Activated T-helper 17 cell treated with anti-CD3 and anti-CD28 coated beads, Interleukin-2, amount 50 U/mL, for 72 hours (primary cell): ENCODE results near the gene ITPR2. TPM values are rescaled to one million over a fixed set of nuclear protein-coding genes. Genes with fewer than 3 reads are reported as not detected.
"Not testable (repeated sequence)": the region's sequence is repeated elsewhere in the genome, so short reads cannot be mapped to it uniquely, and the experiment has no call there.

ENCODE experiments used
- ATAC-seq: fragments of 150-1000 bp; cut with Tn5 transposase; replicated peaks from 2 replicates; pipeline ENCODE4 v1.10.0; 2021; ENCODE audit warnings: mild to moderate bottlenecking, moderate library complexity
- H3K27ac Mint-ChIP-seq: one replicate; pipeline ENCODE4 v1.8.0; 2022; ENCODE audit warnings: mixed read lengths
- H3K27me3 Mint-ChIP-seq: one replicate; pipeline ENCODE4 v1.8.0; 2022; ENCODE audit warnings: mixed read lengths
- H3K36me3 Mint-ChIP-seq: one replicate; pipeline ENCODE4 v1.8.0; 2022; ENCODE audit warnings: low read depth, mild to moderate bottlenecking, mixed read lengths
- H3K4me1 Mint-ChIP-seq: one replicate; pipeline ENCODE4 v1.8.0; 2022; ENCODE audit warnings: mixed read lengths
- H3K4me3 Mint-ChIP-seq: one replicate; pipeline ENCODE4 v1.8.0; 2022; ENCODE audit warnings: mild to moderate bottlenecking, mixed read lengths
- H3K9me3 Mint-ChIP-seq: one replicate; pipeline ENCODE4 v1.8.0; 2022; ENCODE audit warnings: mixed read lengths
- total RNA-seq, 2 donors: library from RNA; stranded (reverse); gene quantifications; one replicate each; pipeline ENCODE4 v1.2.3, GENCODE V29; 2022

ITPR2 gene
- total RNA-seq, 2 donors from 2014 or later, result 37.1 to 48.2 TPM

DNA sequence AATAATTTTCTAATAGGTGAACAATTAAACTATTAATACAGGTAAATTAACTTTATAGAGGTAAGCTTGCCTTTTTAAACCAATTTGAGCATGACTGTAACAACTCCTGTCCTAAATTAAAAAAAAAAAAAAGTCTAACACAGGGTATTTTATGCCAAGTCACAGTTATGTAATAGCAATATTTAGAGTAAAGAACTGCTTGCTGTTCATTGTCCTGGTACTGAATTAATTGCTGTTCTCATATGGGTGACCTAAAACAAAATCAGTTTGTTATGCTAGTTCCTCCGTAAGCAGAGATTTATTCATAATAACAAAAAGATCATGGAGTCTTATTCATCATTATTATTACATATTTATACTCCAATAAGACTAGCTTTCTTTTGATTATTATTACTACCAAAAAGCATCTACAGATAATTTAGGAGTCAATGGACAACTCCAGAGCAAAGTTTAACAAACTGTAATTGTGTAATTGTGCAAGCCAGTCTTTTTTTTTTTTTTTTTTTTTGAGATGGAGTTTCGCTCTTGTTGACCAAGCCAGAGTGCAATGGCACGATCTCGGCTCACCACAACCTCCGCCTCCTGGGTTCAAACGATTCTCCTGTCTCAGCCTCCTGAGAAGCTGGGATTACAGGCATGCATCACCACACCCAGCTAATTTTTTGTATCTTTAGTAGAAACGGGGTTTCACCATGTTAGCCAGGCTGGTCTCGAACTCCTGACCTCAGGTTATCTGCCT is 98.3 kb downstream of the ITPR2 start:
- peaks cover 5% of the 10 kb centered on the region for H3K36me3 Mint-ChIP-seq
- no peak overlapping the region for H3K27ac Mint-ChIP-seq
- H3K27me3 Mint-ChIP-seq, result no peaks in the 10 kb centered on the region
- H3K9me3 Mint-ChIP-seq, result peaks cover 6% of the 10 kb centered on the region
- H3K4me3 Mint-ChIP-seq, result no peak overlapping the region
- H3K4me1 Mint-ChIP-seq, result peaks cover 21% of the 10 kb centered on the region
- ATAC-seq, result no peak

- Mint-ChIP-seq H3K27me3 (no peaks in the 10 kb centered on the region), H3K4me3 (no peak overlapping the region), H3K36me3 (no peaks in the 10 kb centered on the region), H3K4me1 (peaks cover 36% of the 10 kb centered on the region), H3K9me3 (no peaks in the 10 kb centered on the region), H3K27ac (no peak overlapping the region)
- no peak for ATAC-seq
These were observed 100.7 kb downstream of the ITPR2 start for GRCh38 chr12:26732005-26732908.

- Mint-ChIP-seq H3K4me3 (no peak overlapping the region), H3K4me1 (peaks cover 30% of the 10 kb centered on the region), H3K36me3 (peaks cover 4% of the 10 kb centered on the region), H3K9me3 (no peaks in the 10 kb centered on the region), H3K27ac (no peak overlapping the region), H3K27me3 (no peaks in the 10 kb centered on the region)
- no peak for ATAC-seq
These were observed 102.3 kb downstream of the ITPR2 start for GRCh38 chr12:26730481-26731350.

DNA sequence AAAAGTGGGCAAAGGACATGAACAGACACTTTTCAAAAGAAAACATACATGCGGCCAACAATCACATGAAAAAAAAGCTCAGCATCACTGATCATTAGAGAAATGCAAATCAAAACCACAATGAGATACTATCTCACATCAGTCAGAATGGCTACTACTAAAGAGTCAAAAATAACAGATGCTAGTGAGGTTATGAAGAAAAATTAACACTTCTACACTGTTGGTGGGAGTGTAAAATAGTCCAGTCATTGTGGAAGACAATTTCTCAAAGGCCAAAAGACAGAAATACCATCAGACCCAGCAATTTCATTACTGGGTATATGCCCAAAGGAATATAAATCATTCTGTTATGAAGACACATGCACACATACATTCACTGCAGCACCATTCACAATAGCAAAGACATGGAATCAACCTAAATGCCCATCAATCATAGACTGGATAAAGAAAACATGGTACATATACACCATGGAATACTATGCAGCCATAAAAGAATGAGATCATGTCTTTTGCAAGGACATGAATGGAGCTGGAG is 103.8 kb downstream of the ITPR2 start:
- H3K27me3 Mint-ChIP-seq, H3K9me3 Mint-ChIP-seq: not testable (repeated sequence)
- peak; percentile 62 for ATAC-seq
- Mint-ChIP-seq H3K36me3 (peaks cover 18% of the 10 kb centered on the region), H3K4me1 (peaks cover 27% of the 10 kb centered on the region), H3K4me3 (peak overlapping the region; percentile 35), H3K27ac (peak overlapping the region; percentile 9)

GRCh38 chr12:26728205-26729050 is 104.6 kb downstream of the ITPR2 start:
- no peak overlapping the region for H3K27ac Mint-ChIP-seq
- peaks cover 24% of the 10 kb centered on the region for H3K36me3 Mint-ChIP-seq
- peaks cover 25% of the 10 kb centered on the region for H3K4me1 Mint-ChIP-seq
- peak; percentile 76 for ATAC-seq
- peak overlapping the region; percentile 35 for H3K4me3 Mint-ChIP-seq
- no peaks in the 10 kb centered on the region for H3K27me3 Mint-ChIP-seq
- H3K9me3 Mint-ChIP-seq, result no peaks in the 10 kb centered on the region

DNA sequence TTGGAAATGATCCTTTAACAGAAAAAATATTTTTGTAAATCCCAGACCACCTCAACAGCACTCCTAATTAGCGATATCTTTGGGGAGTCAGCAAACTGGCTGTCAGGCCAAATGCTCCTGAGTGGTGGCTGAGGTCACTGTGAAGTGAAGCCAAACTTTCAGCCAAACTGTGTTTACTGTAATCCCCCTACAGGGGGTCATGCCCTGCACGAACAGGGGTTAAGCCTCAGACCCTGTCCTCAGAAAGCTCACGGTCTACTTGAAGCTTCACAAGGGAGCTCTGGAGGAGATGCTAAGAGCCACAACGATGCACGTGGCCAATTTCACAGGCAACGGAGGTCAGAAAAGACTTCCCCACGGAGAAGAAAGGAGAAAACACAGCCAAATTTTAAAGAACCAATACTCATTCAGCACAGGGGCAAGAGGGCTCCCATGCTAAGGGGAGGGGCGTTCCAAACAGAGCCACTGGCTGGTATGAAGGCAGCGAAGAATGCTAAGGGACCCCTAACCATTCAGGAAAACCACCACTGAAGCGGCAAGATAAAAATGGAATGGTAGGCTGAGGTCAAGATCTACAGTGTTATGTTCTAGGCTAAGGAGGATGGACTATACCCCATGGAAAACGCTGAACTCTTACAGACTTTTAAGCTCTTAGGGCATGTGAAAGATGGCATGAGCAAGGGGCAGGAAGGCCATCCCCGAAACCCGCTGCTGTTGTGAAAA is 105.4 kb downstream of the ITPR2 start:
- Mint-ChIP-seq H3K4me1 (peaks cover 25% of the 10 kb centered on the region), H3K27ac (no peak overlapping the region), H3K27me3 (no peaks in the 10 kb centered on the region), H3K36me3 (peaks cover 26% of the 10 kb centered on the region), H3K9me3 (no peaks in the 10 kb centered on the region), H3K4me3 (peak overlapping the region; percentile 35)
- no peak for ATAC-seq

DNA sequence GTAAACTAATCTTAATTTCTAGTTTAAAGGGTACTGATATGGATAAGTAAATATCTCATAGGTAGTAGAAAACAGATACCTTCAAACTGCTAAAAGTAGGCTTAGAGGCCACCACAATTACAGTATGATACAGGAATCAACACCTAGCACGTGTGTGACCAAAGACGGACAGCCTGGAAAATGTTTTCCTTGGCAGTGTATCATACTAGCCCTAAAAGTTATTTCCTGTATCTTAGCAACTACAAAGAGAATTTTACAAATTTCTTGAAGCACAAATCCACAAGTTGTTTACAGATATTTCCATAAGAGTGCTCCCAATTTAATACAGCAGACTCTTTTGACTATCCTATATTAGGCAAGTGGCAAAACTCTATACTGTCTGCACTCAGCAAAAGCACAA is 106.0 kb downstream of the ITPR2 start:
- H3K4me3 Mint-ChIP-seq, result no peak overlapping the region
- H3K27ac Mint-ChIP-seq, result no peak overlapping the region
- ATAC-seq, result no peak
- H3K27me3 Mint-ChIP-seq, result no peaks in the 10 kb centered on the region
- H3K9me3 Mint-ChIP-seq, result no peaks in the 10 kb centered on the region
- H3K36me3 Mint-ChIP-seq, result peaks cover 33% of the 10 kb centered on the region
- H3K4me1 Mint-ChIP-seq, result peaks cover 25% of the 10 kb centered on the region

DNA sequence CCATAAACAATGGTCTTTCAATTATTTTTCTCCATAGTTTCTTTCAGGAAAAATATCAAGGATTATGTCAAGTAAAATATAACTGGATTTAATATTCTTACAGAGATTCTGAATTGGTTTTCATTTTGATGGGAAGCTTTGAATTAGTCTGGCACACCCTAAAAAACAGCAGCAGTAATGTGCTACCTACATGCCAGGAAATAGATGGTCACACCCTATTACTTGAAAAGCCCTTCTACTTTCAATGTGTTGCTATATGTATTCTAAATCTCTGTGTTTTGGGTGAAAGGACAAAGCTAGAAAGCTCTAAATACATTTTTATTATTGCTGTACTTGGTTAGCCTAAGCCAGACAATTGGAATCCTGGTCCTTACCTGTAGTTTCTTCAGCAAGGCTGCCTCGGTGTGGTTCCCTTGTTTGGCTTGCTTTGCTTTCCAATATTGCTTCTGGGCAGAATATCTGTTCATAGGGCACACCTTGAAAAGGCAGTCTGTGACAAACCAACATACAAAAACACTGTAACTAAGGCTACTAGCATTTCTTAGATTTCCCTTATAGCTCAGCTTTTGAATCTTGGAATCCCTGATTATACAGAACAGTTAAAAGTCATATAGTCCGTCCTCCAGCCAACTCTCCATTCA is 107.6 kb downstream of the ITPR2 start:
- Mint-ChIP-seq H3K4me3 (no peak overlapping the region), H3K27me3 (no peaks in the 10 kb centered on the region), H3K9me3 (no peaks in the 10 kb centered on the region), H3K27ac (no peak overlapping the region), H3K36me3 (peaks cover 36% of the 10 kb centered on the region), H3K4me1 (peaks cover 25% of the 10 kb centered on the region)
- ATAC-seq, result no peak

DNA sequence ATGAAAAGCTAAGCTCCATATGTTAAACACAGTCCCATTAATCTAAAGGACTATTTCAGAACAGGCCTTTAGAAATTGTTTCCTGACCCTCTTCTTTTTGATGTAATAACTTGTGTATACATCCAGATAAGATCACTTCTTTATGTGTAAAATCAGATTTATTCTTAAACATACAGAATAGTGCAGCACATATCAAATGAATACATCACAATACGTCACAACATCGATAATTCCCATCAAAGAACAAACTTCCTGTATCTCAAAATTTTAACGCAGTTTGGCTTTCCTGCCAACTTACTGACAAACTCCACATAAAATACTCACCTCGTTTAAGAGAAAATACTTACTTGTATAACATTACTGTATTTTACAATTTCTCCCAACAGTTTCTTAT is 108.7 kb downstream of the ITPR2 start:
- H3K9me3 Mint-ChIP-seq, result no peaks in the 10 kb centered on the region
- H3K27ac Mint-ChIP-seq, result no peak overlapping the region
- H3K4me3 Mint-ChIP-seq, result no peak overlapping the region
- no peaks in the 10 kb centered on the region for H3K27me3 Mint-ChIP-seq
- peaks cover 36% of the 10 kb centered on the region for H3K36me3 Mint-ChIP-seq
- peaks cover 19% of the 10 kb centered on the region for H3K4me1 Mint-ChIP-seq
- no peak for ATAC-seq

GRCh38 chr12:26723379-26724308 is 109.3 kb downstream of the ITPR2 start:
- no peak for ATAC-seq
- Mint-ChIP-seq H3K4me3 (no peak overlapping the region), H3K9me3 (no peaks in the 10 kb centered on the region), H3K27ac (no peak overlapping the region), H3K27me3 (no peaks in the 10 kb centered on the region), H3K4me1 (peaks cover 13% of the 10 kb centered on the region), H3K36me3 (peaks cover 36% of the 10 kb centered on the region)

DNA sequence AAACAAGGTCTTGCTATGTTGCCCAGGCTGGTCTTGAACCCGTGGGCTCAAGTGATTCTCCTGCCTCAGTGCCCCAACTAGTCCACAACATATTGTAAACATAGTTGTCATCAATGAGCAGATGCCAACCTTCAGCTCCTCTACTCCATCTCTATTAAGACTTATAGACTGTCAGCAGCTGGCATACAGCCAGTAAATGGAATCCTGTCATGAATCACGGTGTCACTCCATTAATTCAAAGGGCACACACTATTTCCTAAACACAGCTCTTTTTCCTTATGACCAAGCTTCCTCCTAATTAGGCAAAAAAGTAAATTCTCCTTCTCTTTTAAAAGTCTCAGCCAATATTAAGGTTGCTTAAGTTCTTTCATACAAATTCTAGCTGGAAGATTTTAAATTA is 111.2 kb downstream of the ITPR2 start:
- Mint-ChIP-seq H3K36me3 (peaks cover 36% of the 10 kb centered on the region), H3K4me3 (no peak overlapping the region), H3K27me3 (no peaks in the 10 kb centered on the region), H3K27ac (no peak overlapping the region), H3K4me1 (no peaks in the 10 kb centered on the region), H3K9me3 (no peaks in the 10 kb centered on the region)
- ATAC-seq, result no peak

DNA sequence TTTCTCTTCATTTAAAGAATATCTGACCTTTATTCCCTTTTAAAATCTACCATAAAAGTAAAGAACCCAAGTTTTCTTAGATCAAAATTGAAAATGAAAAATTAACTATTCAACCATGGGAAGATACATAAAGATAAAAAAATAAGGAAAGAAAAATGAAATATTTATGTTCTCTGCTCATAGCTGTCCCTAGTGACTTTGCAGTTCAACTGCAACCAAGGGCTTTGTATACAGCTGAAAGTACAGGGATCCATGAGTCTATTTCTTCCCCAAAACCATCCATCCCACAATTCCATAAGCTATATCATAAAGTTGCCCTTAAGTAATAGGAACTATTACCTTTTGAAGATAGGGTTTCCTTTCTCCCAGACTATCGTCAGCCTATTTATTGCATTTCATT is 113.1 kb downstream of the ITPR2 start:
- no peak overlapping the region for H3K4me3 Mint-ChIP-seq
- no peaks in the 10 kb centered on the region for H3K9me3 Mint-ChIP-seq
- peaks cover 42% of the 10 kb centered on the region for H3K36me3 Mint-ChIP-seq
- H3K4me1 Mint-ChIP-seq, result no peaks in the 10 kb centered on the region
- no peaks in the 10 kb centered on the region for H3K27me3 Mint-ChIP-seq
- no peak overlapping the region for H3K27ac Mint-ChIP-seq
- ATAC-seq, result no peak
